ENCODE measurements around the gene CDH12.

CDH12 gene

DNA sequence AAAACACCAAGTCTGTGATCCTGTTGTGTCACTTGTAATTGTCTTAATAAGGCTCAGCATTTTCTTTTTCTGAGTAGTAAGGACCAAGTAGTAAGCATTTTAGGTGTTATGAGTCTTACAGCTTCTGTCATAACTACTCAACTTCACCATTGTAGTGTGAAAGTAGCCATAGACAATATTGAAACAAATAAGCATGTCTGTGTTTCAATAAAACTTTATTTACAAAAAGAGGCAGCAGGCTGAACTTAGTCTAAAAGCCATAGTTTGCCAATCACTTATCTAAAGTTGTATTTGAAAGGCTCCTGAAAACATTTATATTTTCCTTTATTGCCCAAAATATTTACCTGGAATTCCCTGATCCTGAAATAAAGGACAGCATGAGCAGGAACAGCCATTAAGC is 796.1 kb downstream of the CDH12 start:
- TF ChIP-seq, protein P1, sequence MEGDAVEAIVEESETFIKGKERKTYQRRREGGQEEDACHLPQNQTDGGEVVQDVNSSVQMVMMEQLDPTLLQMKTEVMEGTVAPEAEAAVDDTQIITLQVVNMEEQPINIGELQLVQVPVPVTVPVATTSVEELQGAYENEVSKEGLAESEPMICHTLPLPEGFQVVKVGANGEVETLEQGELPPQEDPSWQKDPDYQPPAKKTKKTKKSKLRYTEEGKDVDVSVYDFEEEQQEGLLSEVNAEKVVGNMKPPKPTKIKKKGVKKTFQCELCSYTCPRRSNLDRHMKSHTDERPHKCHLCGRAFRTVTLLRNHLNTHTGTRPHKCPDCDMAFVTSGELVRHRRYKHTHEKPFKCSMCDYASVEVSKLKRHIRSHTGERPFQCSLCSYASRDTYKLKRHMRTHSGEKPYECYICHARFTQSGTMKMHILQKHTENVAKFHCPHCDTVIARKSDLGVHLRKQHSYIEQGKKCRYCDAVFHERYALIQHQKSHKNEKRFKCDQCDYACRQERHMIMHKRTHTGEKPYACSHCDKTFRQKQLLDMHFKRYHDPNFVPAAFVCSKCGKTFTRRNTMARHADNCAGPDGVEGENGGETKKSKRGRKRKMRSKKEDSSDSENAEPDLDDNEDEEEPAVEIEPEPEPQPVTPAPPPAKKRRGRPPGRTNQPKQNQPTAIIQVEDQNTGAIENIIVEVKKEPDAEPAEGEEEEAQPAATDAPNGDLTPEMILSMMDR (IDR thresholded peaks at IDR 0.05; ENCODE audit: low read depth, low read length, missing control alignments), result no peak
- no peak for DNase-seq
- H3K27ac ChIP-seq, result no peak overlapping the region
- no peaks in the 10 kb centered on the region for H3K36me3 ChIP-seq (replicated peaks)
- in situ Hi-C loops (cut with HindIII; ENCODE audit: low pct_ligation_motif_present, low sequenced_read_pairs), result no loop called here
- H3K4me3 ChIP-seq (ENCODE audit: low read depth, low read length), result no peak overlapping the region
- H3K27me3 ChIP-seq (replicated peaks), result no peaks in the 10 kb centered on the region

GRCh38 chr5:22056601-22057000 is 796.5 kb downstream of the CDH12 start:
- Histone ChIP-seq H3K36me3 (replicated peaks) (no peaks in the 10 kb centered on the region), H3K4me3 (ENCODE audit: low read depth, low read length) (no peak overlapping the region), H3K27ac (no peak overlapping the region), H3K27me3 (replicated peaks) (no peaks in the 10 kb centered on the region)
- TF ChIP-seq, protein P1 (IDR thresholded peaks at IDR 0.05; ENCODE audit: low read depth, low read length, missing control alignments), result no peak
- DNase-seq, result no peak
- in situ Hi-C loops (cut with HindIII; ENCODE audit: low pct_ligation_motif_present, low sequenced_read_pairs), result no loop called here

DNA sequence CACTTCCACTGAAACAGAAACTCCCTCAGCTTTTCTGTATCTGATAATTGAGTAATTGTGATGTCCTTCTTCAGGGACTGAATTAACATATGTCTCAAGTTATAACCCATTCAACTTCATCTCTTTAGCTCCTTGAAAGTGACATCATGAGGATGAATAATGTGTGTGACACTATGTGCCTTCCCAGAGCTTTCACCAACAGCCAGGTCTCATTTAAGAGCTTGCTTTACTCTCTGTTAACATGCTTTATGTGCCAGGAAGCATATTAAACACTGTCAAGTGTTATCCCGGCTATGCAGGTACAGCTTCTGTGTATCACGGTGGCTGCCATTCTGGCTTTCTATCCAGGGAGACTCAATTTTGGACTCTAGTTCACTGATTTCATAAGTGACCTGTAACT is 799.9 kb downstream of the CDH12 start:
- TF ChIP-seq, protein P1 (IDR thresholded peaks at IDR 0.05; ENCODE audit: low read depth, low read length, missing control alignments), result no peak
- Histone ChIP-seq H3K27ac (no peak overlapping the region), H3K4me3 (ENCODE audit: low read depth, low read length) (no peak overlapping the region), H3K36me3 (replicated peaks) (no peaks in the 10 kb centered on the region), H3K27me3 (replicated peaks) (no peaks in the 10 kb centered on the region)
- DNase-seq, result no peak
- in situ Hi-C loops (cut with HindIII; ENCODE audit: low pct_ligation_motif_present, low sequenced_read_pairs), result no loop called here

- H3K27me3 ChIP-seq (replicated peaks), result no peaks in the 10 kb centered on the region
- TF ChIP-seq, protein P1 (IDR thresholded peaks at IDR 0.05; ENCODE audit: low read depth, low read length, missing control alignments), result no peak
- H3K4me3 ChIP-seq (ENCODE audit: low read depth, low read length), result no peak overlapping the region
- no peak for DNase-seq
- no peak overlapping the region for H3K27ac ChIP-seq
- in situ Hi-C loops (cut with HindIII; ENCODE audit: low pct_ligation_motif_present, low sequenced_read_pairs), result no loop called here
- H3K36me3 ChIP-seq (replicated peaks), result no peaks in the 10 kb centered on the region
Measured at GRCh38 chr5:22051881-22052280, 801.3 kb downstream of the CDH12 start.

GRCh38 chr5:22050931-22051330 is 802.2 kb downstream of the CDH12 start:
- in situ Hi-C loops (cut with HindIII; ENCODE audit: low pct_ligation_motif_present, low sequenced_read_pairs), result no loop called here
- no peak for DNase-seq
- no peak overlapping the region for H3K4me3 ChIP-seq (ENCODE audit: low read depth, low read length)
- no peaks in the 10 kb centered on the region for H3K36me3 ChIP-seq (replicated peaks)
- no peak overlapping the region for H3K27ac ChIP-seq
- TF ChIP-seq, protein P1 (IDR thresholded peaks at IDR 0.05; ENCODE audit: low read depth, low read length, missing control alignments), result no peak
- no peaks in the 10 kb centered on the region for H3K27me3 ChIP-seq (replicated peaks)

DNA sequence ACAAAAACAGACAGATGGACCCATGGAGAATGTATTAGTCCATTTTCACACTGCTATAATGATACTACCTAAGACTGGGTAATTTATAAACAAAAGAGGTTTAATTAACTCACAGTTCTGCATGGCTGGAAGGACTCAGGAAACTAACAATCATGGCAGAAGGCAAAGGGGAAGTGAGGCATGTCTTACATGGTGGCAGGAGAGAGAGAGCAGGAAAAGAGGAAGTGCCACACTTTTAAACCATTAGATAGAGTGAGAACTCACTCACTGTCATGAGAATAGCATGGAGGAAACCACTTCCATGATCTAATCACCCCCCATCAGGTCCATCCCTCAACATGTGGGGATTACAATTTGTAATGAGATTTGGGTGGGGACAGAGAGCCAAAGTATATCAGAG is 808.9 kb downstream of the CDH12 start:
- no peak for DNase-seq
- Histone ChIP-seq H3K36me3 (replicated peaks) (no peaks in the 10 kb centered on the region), H3K27me3 (replicated peaks) (no peaks in the 10 kb centered on the region), H3K27ac (no peak overlapping the region), H3K4me3 (ENCODE audit: low read depth, low read length) (no peak overlapping the region)
- TF ChIP-seq, protein P1 (IDR thresholded peaks at IDR 0.05; ENCODE audit: low read depth, low read length, missing control alignments), result no peak
- in situ Hi-C loops (cut with HindIII; ENCODE audit: low pct_ligation_motif_present, low sequenced_read_pairs), result no loop called here

Data from brain microvascular endothelial cell (primary cell).